GM19328 (cell line): Measurements from ENCODE around the gene FBXO31.
"Not testable (repeated sequence)": the region's sequence is repeated elsewhere in the genome, so short reads cannot be mapped to it uniquely, and the experiment has no call there.

ENCODE experiments used
- ATAC-seq: cut with Tn5 transposase; IDR thresholded peaks from one replicate; pipeline ENCODE4 v1.9.1; 2021; ENCODE audit warnings: mild to moderate bottlenecking, moderate library complexity; ENCODE audit not compliant: unreplicated experiment

FBXO31 gene

GRCh38 chr16:87344931-87345631, 38.5 kb downstream of the FBXO31 start:
- ATAC-seq = no peak

DNA sequence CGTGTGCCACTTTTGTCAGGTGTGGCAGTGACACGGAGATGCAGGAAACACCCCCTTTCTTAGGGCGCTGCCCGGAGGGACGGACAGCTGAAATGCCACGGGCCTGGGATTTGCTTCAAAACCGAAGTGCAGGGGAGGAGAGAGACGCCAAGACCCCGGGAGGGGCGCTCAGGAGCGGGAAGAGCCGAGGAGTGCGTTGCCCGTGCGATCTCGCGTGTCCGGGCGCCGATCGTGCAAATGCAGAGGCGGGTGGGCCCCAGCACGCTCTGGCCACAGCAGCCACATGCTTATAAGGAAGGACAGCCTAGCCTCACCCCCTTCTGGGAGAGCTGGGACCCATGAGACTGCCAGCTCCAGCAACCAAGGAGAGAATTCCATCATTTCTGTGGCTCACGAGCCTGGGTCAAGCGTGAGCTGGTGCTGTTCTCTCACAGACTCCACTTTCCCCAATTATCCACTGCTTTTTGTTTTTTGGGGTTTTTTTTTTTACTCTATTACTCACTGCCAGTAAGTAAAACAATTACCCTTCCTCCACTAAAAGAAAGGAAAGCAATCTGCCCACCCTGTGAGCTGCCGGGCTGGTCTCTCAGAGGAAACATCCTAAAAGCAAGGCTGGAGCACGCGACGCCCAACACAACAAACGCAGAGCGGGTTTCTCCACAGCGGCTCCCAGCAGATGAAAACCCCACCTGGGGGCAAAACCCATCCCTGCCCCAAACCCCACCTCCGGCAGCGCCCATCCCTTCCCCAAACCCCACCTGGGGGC, 39.2 kb downstream of the FBXO31 start:
- ATAC-seq = no peak

GRCh38 chr16:87343753-87344050, 39.9 kb downstream of the FBXO31 start:
- no peak for ATAC-seq

- no peak for ATAC-seq
Measured at GRCh38 chr16:87342978-87343752, 40.4 kb downstream of the FBXO31 start.

DNA sequence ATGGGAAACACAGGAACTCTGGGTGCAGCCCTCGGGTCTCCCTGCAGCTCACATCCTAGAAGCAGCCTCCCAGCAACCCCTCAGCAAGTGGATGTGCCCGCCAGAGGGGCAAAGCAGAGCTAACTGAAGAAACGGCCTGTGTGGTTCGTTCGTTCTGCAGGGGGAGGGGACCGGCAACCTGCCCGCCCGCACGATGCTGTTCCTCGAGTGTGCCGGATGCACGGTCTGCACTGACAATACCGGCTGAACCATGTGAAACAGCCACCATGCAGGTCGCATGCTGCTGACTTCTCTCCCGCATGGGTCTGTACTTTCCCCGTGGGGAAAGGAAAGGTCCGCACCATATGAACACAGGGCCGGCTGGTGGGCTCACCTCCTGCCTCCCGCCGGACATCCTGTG, 41.1 kb downstream of the FBXO31 start:
- ATAC-seq = no peak

DNA sequence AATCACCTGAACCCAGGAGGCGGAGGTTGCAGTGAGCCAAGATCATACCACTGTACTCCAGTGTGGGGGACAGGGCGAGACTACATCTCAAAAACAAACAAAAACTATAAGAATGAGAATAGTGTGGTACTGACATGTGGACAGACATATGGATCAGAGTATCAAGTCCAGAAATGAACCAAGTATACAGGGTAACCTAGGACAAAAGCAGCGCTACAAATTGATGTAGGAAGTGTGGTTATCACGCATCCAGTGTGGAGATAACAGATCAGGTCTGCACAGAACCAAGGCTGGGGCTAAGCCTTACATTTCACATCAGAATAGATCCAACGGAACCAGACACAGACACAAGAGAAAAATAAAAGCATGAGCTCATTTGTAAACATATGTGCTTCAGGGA, 43.4 kb downstream of the FBXO31 start:
- no peak for ATAC-seq

DNA sequence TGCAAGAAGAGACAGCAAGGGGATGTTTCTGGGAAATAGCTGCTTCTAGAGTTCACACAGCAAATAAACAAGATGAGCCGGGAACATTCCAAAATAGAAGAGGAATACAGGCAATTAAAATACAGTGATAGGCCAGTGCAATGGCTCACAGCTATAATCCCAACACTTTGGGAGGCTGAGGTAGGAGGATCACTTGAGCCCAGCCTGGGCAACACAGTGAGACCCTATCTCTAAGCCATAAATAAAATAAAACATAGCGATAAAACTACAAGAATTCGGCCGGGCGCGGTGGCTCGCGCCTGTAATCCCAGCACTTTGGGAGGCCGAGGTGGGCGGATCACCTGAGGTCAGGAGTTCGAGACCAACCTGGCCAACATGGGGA, 43.9 kb downstream of the FBXO31 start:
- not testable (repeated sequence) for ATAC-seq

DNA sequence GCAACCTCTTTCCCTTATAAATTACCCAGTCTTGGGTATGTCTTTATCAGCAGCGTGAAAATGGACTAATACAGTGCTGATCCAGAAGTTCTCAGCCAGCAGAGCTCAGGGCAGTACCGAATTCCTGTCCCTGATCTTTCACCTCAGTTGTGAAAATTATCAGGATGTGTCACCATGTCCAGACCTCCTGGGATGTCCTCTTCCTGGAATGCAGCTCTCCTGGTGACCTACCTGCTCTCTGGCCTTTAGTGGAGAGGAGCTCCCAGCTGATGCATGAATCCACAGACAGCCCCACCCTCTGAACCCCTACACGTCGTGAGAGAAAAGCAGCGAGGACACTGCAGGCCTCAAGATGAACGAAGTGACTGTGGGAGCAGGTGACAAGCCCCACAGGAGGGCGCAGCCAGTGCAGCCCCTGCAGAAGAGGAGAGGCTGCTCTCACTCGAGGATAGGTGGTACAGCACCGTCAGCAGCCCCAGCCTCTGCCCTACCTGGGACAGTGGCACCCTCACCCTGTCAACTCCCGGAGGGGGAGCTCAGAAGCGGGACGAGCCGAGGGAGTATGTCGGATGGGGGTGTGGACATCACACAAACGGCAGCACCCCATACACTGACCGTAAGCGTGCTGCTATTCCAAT, 44.4 kb downstream of the FBXO31 start:
- no peak for ATAC-seq

- ATAC-seq = no peak
Measured at GRCh38 chr16:87338155-87338765, 45.3 kb downstream of the FBXO31 start.

DNA sequence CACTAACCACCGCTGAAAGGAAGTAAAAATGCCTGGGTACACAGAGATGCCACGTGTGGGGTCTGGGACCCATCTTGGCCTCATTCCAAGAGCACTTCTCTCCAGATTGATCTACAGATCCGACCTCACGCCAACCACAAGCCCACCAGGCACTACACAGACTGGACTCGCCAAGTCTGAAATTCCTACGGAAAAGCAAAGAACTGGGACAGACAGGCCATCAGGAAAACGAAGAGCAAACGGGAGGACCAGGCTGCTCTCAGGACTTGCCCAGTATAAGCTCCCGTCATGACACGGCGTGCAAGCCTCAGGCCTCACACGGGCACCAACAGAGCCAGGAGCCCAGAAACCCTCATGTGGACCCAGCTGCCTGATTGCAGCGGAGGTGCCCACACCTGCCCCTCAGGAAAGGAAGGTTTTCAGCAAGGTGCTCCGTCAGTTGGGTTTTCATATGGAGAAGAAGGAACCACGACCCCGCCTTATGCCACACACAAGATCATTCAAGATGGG, 46.3 kb downstream of the FBXO31 start:
- no peak for ATAC-seq

GRCh38 chr16:87336434-87337240, 46.9 kb downstream of the FBXO31 start:
- no peak for ATAC-seq

GRCh38 chr16:87335625-87336433, 47.7 kb downstream of the FBXO31 start:
- ATAC-seq = no peak

DNA sequence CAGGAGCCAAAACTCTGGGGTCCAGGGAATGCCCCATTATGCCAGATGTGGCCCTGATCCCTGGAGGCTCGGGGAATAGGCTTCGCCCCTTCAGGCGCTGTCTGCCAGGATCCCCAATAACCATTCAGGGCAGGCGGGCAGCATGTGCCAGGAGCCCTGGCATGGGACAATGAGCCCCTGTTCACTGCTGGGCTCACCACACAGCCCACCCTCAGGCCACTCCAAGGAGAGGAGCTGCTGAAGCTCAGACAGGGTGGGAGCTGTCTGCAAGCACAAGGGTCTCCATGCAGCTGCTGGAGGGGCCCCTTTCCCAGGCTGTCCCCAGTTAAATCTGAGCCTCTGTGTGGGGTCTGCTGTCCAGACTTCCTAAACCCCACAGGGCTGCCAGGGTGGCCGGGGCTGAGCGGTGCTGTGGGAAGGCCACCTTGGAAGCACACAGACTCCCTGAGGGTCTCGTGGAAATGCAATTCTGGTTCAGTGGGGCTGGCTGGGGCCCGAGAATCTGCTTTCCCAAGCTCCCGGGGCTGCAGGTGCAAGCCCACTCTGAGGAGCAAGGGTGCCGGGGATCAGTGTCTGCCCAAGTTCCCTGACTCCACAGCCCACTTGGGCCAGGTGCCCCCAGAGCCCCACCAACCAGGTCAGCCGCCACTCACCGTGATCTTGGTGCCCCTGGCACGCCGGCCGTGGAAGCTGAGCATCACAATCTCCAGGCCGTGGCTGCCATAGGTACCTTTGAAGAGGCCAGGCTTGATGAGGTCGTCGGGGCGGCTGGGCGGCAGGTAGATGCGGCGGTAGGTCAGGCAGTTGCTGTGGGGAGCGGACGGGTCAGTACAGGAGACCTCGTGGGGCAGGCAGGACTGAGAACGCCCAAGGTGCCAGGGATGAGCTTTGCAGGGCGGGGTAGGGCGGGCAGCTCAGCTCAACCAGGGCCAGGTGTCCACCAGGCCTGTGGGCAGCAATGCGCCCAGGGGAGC, 48.6 kb downstream of the FBXO31 start:
- ATAC-seq = no peak

- ATAC-seq = no peak
Measured at GRCh38 chr16:87333581-87334331, 49.8 kb downstream of the FBXO31 start.

DNA sequence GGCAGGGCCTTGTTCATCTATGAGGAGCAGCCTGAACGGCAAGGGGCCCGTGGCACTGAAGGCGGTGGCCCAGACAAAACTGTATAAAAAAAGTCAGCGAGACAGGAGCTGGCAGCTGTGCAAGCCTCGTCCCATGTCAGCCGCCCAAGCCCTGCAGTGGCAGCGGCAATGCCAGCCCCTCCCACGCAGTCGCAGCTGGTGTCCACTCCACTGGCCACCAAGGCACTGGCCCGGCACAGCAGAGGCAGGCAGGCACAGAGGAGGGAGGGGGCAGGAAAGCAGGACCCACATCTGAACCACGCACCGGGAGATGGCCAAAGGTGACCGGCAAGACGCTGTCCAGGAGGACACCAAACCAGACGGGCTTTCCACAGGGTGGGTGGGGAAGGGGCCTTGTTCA, 50.5 kb downstream of the FBXO31 start:
- no peak for ATAC-seq

DNA sequence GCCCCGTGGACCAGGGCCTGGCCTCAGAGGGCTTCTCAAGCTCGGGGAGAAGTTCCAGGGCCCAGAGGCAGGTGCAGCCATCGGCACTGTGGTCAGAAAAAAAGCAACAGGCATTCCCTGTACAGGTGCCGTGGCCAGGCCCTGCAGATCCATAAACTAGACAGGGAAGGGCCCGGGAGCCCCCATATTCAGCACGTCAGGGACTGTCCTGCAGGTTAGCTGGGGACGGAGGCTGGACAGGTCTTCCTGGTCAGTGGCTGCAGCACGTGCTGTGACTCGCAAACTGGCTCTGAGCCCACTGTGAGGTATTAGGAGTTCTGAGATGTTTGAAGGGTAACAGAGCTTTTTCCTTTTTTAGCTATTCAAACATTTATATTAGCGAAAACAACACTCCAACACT, 51.4 kb downstream of the FBXO31 start:
- no peak for ATAC-seq

GRCh38 chr16:87331241-87331801, 52.3 kb downstream of the FBXO31 start:
- ATAC-seq = no peak
